ENCODE measurements around the gene SLC25A23. TPM values are rescaled to one million over a fixed set of nuclear protein-coding genes. Genes with fewer than 3 reads are reported as not detected.
A peak's percentile ranks its signal among the peaks of the same experiment; 100 is the strongest.
"Not testable (repeated sequence)": the region's sequence is repeated elsewhere in the genome, so short reads cannot be mapped to it uniquely, and the experiment has no call there.

The SLC25A23 gene
- total RNA-seq (10 to 100 TPM; 25.3 to 34.6 TPM), polyA plus RNA-seq (10 to 100 TPM in 1 of 2 donors, 1 to 10 TPM in 1; 9.3 to 20.0 TPM)

- H3K27ac ChIP-seq (ENCODE audit: low read depth in 1 of 2, low read length in 2 of 2): peak within 1 kb of the TSS; percentile 88 to 91
- H3K36me3 ChIP-seq (ENCODE audit: control insufficient read depth in 4 of 4, insufficient read depth in 3 of 4, low read depth in 1 of 4, low read length in 3 of 4): peaks cover 0 to 20% (median 8%) of the 10 kb centered on the region in 4 donors
- H3K4me3 ChIP-seq (ENCODE audit: low read depth in 1 of 3, low read length in 3 of 3): peak within 1 kb of the TSS; percentile 75 to 87 (median 85)
- H3K4me1 ChIP-seq (ENCODE audit: control insufficient read depth in 4 of 4, insufficient read depth in 4 of 4, low read length in 3 of 4): peaks cover 7 to 22% (median 16%) of the 10 kb centered on the region in 4 donors
- 2% methylated on average over 70 of the region's 70 CpGs for WGBS
- peak; percentile 71 for DNase-seq (ENCODE audit: low spot score)
- H3K9me3 ChIP-seq (ENCODE audit: control insufficient read depth in 4 of 4, low read length in 3 of 4): peaks cover 0 to under 1% (median 0%) of the 10 kb centered on the region in 4 donors
- no peak for TF ChIP-seq FOXA1 (IDR thresholded peaks at IDR 0.05)
- no peak for TF ChIP-seq ZBTB33 (IDR thresholded peaks at IDR 0.05)
- TF ChIP-seq FOXA2 (IDR thresholded peaks at IDR 0.05): no peak
- TF ChIP-seq RXRA (IDR thresholded peaks at IDR 0.05): no peak
- TF ChIP-seq MAX (IDR thresholded peaks at IDR 0.05): no peak
- TF ChIP-seq EGR1 (IDR thresholded peaks at IDR 0.05; ENCODE audit: low read depth in 2 of 2): no peak
- H3K27me3 ChIP-seq (ENCODE audit: control insufficient read depth in 4 of 4, insufficient read depth in 4 of 4, low read length in 3 of 4): no peaks in the 10 kb centered on the region
- peak within 1 kb of the TSS; percentile 36 to 60 for H3K9ac ChIP-seq (ENCODE audit: low read depth in 1 of 2, low read length in 2 of 2)
Observed at GRCh38 chr19:6459262-6460098, at the start of gene SLC25A23. Gene SLC25A23 (minus strand): TSS chr19:6459792. CDS start chr19:6459628, 164 bp downstream.

GRCh38 chr19:6508028-6508771 lies 48.6 kb upstream of the SLC25A23 start:
- 86% methylated on average over 9 of the region's 9 CpGs for WGBS
- not testable (repeated sequence) for H3K27ac ChIP-seq (ENCODE audit: low read depth in 1 of 2, low read length in 2 of 2); H3K9ac ChIP-seq (ENCODE audit: low read depth in 1 of 2, low read length in 2 of 2); H3K9me3 ChIP-seq (ENCODE audit: control insufficient read depth in 4 of 4, low read length in 3 of 4); H3K27me3 ChIP-seq (ENCODE audit: control insufficient read depth in 4 of 4, insufficient read depth in 4 of 4, low read length in 3 of 4); DNase-seq (ENCODE audit: low spot score); H3K36me3 ChIP-seq (ENCODE audit: control insufficient read depth in 4 of 4, insufficient read depth in 3 of 4, low read depth in 1 of 4, low read length in 3 of 4); H3K4me1 ChIP-seq (ENCODE audit: control insufficient read depth in 4 of 4, insufficient read depth in 4 of 4, low read length in 3 of 4); H3K4me3 ChIP-seq (ENCODE audit: low read depth in 1 of 3, low read length in 3 of 3)

GRCh38 chr19:6503407-6504201 lies 44.0 kb upstream of the SLC25A23 start:
- Histone ChIP-seq H3K27me3 (ENCODE audit: control insufficient read depth in 4 of 4, insufficient read depth in 4 of 4, low read length in 3 of 4) (peaks cover 0 to 3% (median 0%) of the 10 kb centered on the region in 4 donors), H3K9me3 (ENCODE audit: control insufficient read depth in 4 of 4, low read length in 3 of 4) (no peaks in the 10 kb centered on the region), H3K27ac (ENCODE audit: low read depth in 1 of 2, low read length in 2 of 2) (no peak overlapping the region), H3K9ac (ENCODE audit: low read depth in 1 of 2, low read length in 2 of 2) (no peak overlapping the region), H3K4me1 (ENCODE audit: control insufficient read depth in 4 of 4, insufficient read depth in 4 of 4, low read length in 3 of 4) (peaks cover 0 to 8% (median 4%) of the 10 kb centered on the region in 4 donors), H3K36me3 (ENCODE audit: control insufficient read depth in 4 of 4, insufficient read depth in 3 of 4, low read depth in 1 of 4, low read length in 3 of 4) (no peaks in the 10 kb centered on the region), H3K4me3 (ENCODE audit: low read depth in 1 of 3, low read length in 3 of 3) (no peak overlapping the region)
- WGBS: 81% methylated on average over 9 of the region's 9 CpGs
- no peak for DNase-seq (ENCODE audit: low spot score)
- TF ChIP-seq NR2F2 (IDR thresholded peaks at IDR 0.05) (peak; percentile 57), YY1 (IDR thresholded peaks at IDR 0.05) (no peak)
